Measurements from ENCODE around the gene PACRG.

DNA sequence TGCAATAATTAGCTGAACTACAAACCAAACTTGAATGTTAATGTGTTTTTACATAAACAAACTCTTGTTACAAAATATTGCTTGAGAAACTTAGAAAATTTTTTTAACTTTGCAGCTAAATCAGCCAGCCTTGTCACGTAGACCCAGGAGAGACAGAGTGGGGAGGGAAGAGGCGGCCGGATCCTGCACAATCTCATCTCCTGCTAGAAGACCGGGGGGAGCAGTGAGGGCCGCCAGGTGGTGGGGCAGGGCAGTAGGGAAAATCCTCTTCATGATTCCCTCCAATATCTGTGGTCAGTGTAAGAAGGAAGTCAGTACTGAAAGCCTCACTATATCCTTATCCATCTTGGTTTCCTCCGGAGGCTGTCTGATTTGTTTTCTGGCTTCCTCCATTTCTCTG is 193.3 kb downstream of the PACRG start:
- TF ChIP-seq, protein P1, sequence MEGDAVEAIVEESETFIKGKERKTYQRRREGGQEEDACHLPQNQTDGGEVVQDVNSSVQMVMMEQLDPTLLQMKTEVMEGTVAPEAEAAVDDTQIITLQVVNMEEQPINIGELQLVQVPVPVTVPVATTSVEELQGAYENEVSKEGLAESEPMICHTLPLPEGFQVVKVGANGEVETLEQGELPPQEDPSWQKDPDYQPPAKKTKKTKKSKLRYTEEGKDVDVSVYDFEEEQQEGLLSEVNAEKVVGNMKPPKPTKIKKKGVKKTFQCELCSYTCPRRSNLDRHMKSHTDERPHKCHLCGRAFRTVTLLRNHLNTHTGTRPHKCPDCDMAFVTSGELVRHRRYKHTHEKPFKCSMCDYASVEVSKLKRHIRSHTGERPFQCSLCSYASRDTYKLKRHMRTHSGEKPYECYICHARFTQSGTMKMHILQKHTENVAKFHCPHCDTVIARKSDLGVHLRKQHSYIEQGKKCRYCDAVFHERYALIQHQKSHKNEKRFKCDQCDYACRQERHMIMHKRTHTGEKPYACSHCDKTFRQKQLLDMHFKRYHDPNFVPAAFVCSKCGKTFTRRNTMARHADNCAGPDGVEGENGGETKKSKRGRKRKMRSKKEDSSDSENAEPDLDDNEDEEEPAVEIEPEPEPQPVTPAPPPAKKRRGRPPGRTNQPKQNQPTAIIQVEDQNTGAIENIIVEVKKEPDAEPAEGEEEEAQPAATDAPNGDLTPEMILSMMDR (IDR thresholded peaks at IDR 0.05; ENCODE audit: control extremely low read depth in 1 of 3, insufficient read depth in 1 of 3, low read depth in 1 of 3, low read length in 3 of 3), result no peak
- no peak for TF ChIP-seq ZNF274 (IDR thresholded peaks at IDR 0.05; ENCODE audit: borderline replicate concordance, extremely low read depth, low read length)
- TF ChIP-seq POLR2A (IDR thresholded peaks at IDR 0.05; ENCODE audit: control extremely low read depth in 1 of 2, low read depth in 2 of 2, low read length in 2 of 2), result no peak
- TF ChIP-seq RFX5 (IDR thresholded peaks at IDR 0.05; ENCODE audit: borderline replicate concordance, low read depth, low read length), result no peak
- peak in 1 of 2 experiments; percentile 18; a peak in 2 of 4 replicates for TF ChIP-seq RAD21 (IDR thresholded peaks at IDR 0.05 in 1 of 2, conservative IDR thresholded peaks at IDR 0.05 in 1 of 2; ENCODE audit: low read depth in 2 of 2, low read length in 2 of 2)
- TF ChIP-seq CHD2 (IDR thresholded peaks at IDR 0.05; ENCODE audit: low read length), result no peak
- no peak for TF ChIP-seq CHD1 (IDR thresholded peaks at IDR 0.05; ENCODE audit: low read depth, low read length)
- no peak for TF ChIP-seq KDM4A (IDR thresholded peaks at IDR 0.05; ENCODE audit: low read depth, low read length, severe bottlenecking)
